ENCODE data around the gene NTM. TPM values are rescaled to one million over a fixed set of nuclear protein-coding genes. Genes with fewer than 3 reads are reported as not detected.

NTM gene
- total and polyA plus RNA-seq, 4 experiments from 2014 or later: not detected

DNA sequence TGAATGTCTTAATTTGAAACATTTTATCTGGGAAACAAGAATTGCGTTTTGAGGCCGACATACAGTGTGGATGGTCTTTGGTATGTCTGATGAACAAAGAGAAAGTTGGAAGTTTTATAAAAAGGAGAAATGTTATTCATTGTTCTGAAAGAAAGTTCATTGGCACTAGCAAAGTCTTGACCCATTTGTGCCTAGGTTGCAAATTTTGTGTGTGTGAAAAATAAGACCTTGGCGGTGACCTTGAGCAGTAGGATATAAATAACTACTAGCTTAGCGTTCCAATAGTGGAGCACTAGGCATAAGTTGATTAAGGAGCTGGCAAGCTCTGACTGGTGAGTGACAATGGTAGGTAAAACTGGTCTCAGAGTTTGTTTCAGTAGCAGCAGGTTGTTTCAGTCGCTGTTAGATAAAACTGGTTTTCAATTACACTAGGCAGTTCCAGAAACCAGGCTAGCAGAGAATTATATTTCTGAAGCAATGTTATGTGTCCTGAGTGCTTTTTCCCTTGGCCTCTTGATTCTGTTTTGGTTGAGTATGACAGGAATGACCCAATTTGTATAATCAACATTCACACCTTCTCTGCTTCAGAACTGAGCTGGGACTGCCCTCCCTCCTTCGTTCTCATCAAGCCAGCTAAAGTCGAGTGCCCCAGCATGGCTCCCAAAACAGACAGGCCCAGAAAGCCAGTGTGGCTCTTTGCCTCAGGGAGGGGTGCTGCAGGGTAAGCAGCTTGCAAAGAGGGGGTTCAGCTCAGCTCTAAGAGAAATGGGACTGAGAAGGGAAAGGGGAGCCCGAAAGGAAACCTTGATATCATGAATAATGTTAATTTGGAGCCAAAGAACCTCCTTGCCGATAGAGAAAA lies 85.7 kb downstream of the NTM start:
- POLR2A ChIA-PET (ENCODE audit: partially characterized antibody): no interaction called here
- H3K36me3 ChIP-seq (ENCODE audit: insufficient read depth, low read length): no peaks in the 10 kb centered on the region
- H3K4me3 ChIP-seq (ENCODE audit: low read length in 2 of 2): no peak overlapping the region
- Mint-ChIP-seq H3K4me3 (no peak overlapping the region), H3K27me3 (peaks cover 0 to 4% of the 10 kb centered on the region in 2 donors), H3K27ac (no peak overlapping the region), H3K36me3 (no peaks in the 10 kb centered on the region), H3K9me3 (peaks cover 0 to 5% (median 1%) of the 10 kb centered on the region in 8 donors), H3K4me1 (no peaks in the 10 kb centered on the region)
- DNase-seq: no peak
- intact Hi-C loops (cut with micrococcal nuclease): no loop called here
- no peaks in the 10 kb centered on the region for H3K9me3 ChIP-seq (ENCODE audit: control insufficient read depth in 1 of 2, low read length in 2 of 2)
- CTCF ChIA-PET (ENCODE audit: partially characterized antibody): no interaction called here
- no peak overlapping the region for H3K27ac ChIP-seq (ENCODE audit: low read depth, low read length)
- H3K27me3 ChIP-seq (ENCODE audit: insufficient read depth, low read length): no peaks in the 10 kb centered on the region
- H3K4me1 ChIP-seq (ENCODE audit: insufficient read depth, low read length): no peaks in the 10 kb centered on the region

DNA sequence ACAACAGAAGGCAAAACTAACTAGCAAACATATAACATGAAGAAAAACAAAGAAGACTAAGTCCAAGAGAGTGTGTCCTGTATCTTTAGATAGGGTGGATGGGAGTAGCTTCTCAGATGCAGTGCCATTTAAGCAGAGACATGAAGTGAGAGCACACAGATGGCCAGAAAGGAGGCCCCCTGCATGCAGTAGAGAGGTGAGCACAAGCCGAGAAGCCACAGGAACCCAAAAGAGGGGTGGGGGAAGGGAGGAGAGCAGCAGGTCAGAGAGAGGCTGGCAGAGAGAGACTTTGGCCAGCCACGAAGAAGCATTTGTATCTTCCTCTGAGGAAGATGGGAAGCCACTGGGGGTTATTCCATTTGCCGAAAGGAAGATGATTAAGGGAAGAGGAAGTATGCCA lies 86.7 kb downstream of the NTM start:
- ChIA-PET CTCF (ENCODE audit: partially characterized antibody) (no interaction called here), POLR2A (ENCODE audit: partially characterized antibody) (no interaction called here)
- H3K27ac Mint-ChIP-seq: no peak overlapping the region
- H3K4me1 Mint-ChIP-seq: no peaks in the 10 kb centered on the region
- no peak overlapping the region for H3K4me3 Mint-ChIP-seq
- H3K4me3 ChIP-seq (ENCODE audit: low read length in 2 of 2): no peak overlapping the region
- no peak overlapping the region for H3K27ac ChIP-seq (ENCODE audit: low read depth, low read length)
- no peaks in the 10 kb centered on the region for H3K36me3 Mint-ChIP-seq
- H3K27me3 Mint-ChIP-seq: no peaks in the 10 kb centered on the region
- H3K27me3 ChIP-seq (ENCODE audit: insufficient read depth, low read length): no peaks in the 10 kb centered on the region
- H3K9me3 ChIP-seq (ENCODE audit: control insufficient read depth in 1 of 2, low read length in 2 of 2): no peaks in the 10 kb centered on the region
- H3K36me3 ChIP-seq (ENCODE audit: insufficient read depth, low read length): no peaks in the 10 kb centered on the region
- H3K9me3 Mint-ChIP-seq: peaks cover 0 to 5% (median 0%) of the 10 kb centered on the region in 8 donors
- intact Hi-C loops (cut with micrococcal nuclease): no loop called here
- H3K4me1 ChIP-seq (ENCODE audit: insufficient read depth, low read length): no peaks in the 10 kb centered on the region
- no peak for DNase-seq

DNA sequence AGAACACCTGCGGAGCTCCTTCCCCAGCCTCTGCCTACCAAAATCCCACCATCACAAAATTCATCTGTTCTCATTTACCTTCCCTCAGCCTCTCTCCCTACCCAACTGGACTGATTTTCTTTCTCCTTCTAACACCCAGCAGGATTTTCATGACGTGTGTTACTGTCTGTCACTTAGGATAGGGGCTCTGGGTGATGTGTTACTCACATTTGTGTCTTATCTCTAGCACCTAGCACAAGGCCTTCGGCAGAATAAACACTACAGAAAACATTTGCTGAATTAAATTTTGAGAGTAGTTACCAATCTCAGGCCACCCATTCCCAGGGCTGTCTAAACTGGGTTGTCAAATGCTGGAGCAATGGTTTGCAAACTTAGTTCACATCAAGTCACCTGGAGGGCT lies 88.0 kb downstream of the NTM start:
- ChIA-PET POLR2A (ENCODE audit: partially characterized antibody) (no interaction called here), CTCF (ENCODE audit: partially characterized antibody) (no interaction called here)
- Mint-ChIP-seq H3K27ac (no peak overlapping the region), H3K4me3 (no peak overlapping the region), H3K36me3 (no peaks in the 10 kb centered on the region), H3K9me3 (peaks cover 0 to 5% (median 0%) of the 10 kb centered on the region in 8 donors), H3K27me3 (no peaks in the 10 kb centered on the region), H3K4me1 (no peaks in the 10 kb centered on the region)
- no peaks in the 10 kb centered on the region for H3K27me3 ChIP-seq (ENCODE audit: insufficient read depth, low read length)
- H3K27ac ChIP-seq (ENCODE audit: low read depth, low read length): no peak overlapping the region
- no peaks in the 10 kb centered on the region for H3K4me1 ChIP-seq (ENCODE audit: insufficient read depth, low read length)
- H3K36me3 ChIP-seq (ENCODE audit: insufficient read depth, low read length): no peaks in the 10 kb centered on the region
- DNase-seq: no peak
- H3K9me3 ChIP-seq (ENCODE audit: control insufficient read depth in 1 of 2, low read length in 2 of 2): no peaks in the 10 kb centered on the region
- intact Hi-C loops (cut with micrococcal nuclease): no loop called here
- no peak overlapping the region for H3K4me3 ChIP-seq (ENCODE audit: low read length in 2 of 2)

DNA sequence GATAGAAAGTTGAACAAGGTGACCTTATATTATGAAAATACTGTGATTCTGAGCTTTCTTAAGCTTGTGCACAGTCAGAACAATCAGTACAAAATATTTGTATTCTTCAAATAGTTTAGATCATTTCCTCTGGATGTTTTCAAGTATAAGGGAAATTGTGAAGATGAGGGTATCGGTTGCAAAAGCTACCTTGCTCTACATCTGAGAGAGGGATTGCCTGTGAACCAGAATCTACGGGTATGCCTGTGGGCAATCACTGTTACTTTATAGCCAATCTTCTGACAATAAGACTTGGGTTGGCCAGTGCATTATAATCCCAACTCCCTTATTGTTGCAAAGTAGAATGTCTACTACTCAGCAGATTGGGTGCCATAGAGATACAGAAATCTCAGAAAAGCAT lies 90.5 kb downstream of the NTM start:
- Mint-ChIP-seq H3K4me3 (no peak overlapping the region), H3K27me3 (peaks cover 1 to 2% of the 10 kb centered on the region in 2 donors), H3K36me3 (no peaks in the 10 kb centered on the region), H3K4me1 (no peaks in the 10 kb centered on the region), H3K9me3 (peaks cover 0 to 3% (median 0%) of the 10 kb centered on the region in 8 donors), H3K27ac (no peak overlapping the region)
- H3K27ac ChIP-seq (ENCODE audit: low read depth, low read length): no peak overlapping the region
- no peak overlapping the region for H3K4me3 ChIP-seq (ENCODE audit: low read length in 2 of 2)
- CTCF ChIA-PET (ENCODE audit: partially characterized antibody): interaction anchor here (1.2 kb wide), 1 partner anchor 8 kb away, joined by 4 read pairs; no protein-coding TSS in a partner anchor
- H3K27me3 ChIP-seq (ENCODE audit: insufficient read depth, low read length): no peaks in the 10 kb centered on the region
- no peaks in the 10 kb centered on the region for H3K4me1 ChIP-seq (ENCODE audit: insufficient read depth, low read length)
- intact Hi-C loops (cut with micrococcal nuclease): no loop called here
- no peaks in the 10 kb centered on the region for H3K36me3 ChIP-seq (ENCODE audit: insufficient read depth, low read length)
- POLR2A ChIA-PET (ENCODE audit: partially characterized antibody): no interaction called here
- no peak for DNase-seq
- no peaks in the 10 kb centered on the region for H3K9me3 ChIP-seq (ENCODE audit: control insufficient read depth in 1 of 2, low read length in 2 of 2)

DNA sequence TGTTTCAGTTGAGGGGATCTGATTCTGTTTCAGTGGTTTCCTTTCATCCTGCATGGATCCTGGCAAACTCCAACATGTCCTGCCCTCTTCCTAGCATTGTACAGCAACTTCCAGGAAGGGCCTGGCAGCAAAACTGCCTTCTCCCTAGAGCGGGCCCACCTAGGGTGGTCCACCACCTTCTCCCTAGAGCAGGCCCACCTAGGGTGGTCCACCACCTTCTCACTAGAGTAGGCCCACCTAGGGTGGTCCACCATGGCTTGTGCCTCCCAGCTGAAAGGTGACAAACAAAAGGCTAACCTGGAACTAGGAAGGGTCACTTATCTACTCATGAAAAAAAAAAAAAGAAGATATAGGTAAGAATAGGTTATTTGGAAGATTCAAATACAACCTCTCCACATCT lies 92.2 kb downstream of the NTM start:
- Mint-ChIP-seq H3K36me3 (no peaks in the 10 kb centered on the region), H3K27me3 (peaks cover 1 to 2% of the 10 kb centered on the region in 2 donors), H3K27ac (no peak overlapping the region), H3K9me3 (peaks cover 0 to 4% (median 0%) of the 10 kb centered on the region in 8 donors), H3K4me1 (no peaks in the 10 kb centered on the region), H3K4me3 (no peak overlapping the region)
- no peaks in the 10 kb centered on the region for H3K9me3 ChIP-seq (ENCODE audit: control insufficient read depth in 1 of 2, low read length in 2 of 2)
- ChIA-PET POLR2A (ENCODE audit: partially characterized antibody) (no interaction called here), CTCF (ENCODE audit: partially characterized antibody) (no interaction called here)
- no peaks in the 10 kb centered on the region for H3K4me1 ChIP-seq (ENCODE audit: insufficient read depth, low read length)
- H3K27ac ChIP-seq (ENCODE audit: low read depth, low read length): no peak overlapping the region
- no peak overlapping the region for H3K4me3 ChIP-seq (ENCODE audit: low read length in 2 of 2)
- DNase-seq: no peak
- H3K27me3 ChIP-seq (ENCODE audit: insufficient read depth, low read length): no peaks in the 10 kb centered on the region
- no peaks in the 10 kb centered on the region for H3K36me3 ChIP-seq (ENCODE audit: insufficient read depth, low read length)
- intact Hi-C loops (cut with micrococcal nuclease): no loop called here

DNA sequence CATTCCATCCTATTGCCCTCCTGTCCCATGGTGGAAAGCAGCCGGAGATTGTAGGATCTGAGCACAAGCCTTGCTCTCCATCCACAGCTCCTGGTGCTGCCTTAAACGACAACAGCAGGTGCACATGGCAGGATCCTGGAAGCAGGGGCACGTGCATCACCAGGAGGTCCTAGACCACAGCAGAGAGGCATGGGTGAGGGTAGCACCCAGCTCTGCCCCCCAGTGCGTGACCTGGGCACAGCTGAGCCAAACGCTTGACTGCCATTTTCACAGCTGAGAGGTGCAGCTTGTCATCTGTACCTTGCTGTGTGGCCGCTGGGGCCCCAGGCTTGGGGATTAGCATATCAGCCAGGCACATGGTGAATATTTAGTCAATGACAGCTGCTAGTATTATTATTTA lies 92.7 kb downstream of the NTM start:
- no peak overlapping the region for H3K27ac ChIP-seq (ENCODE audit: low read depth, low read length)
- Mint-ChIP-seq H3K36me3 (no peaks in the 10 kb centered on the region), H3K4me3 (no peak overlapping the region), H3K9me3 (peaks cover 0 to 4% (median 0%) of the 10 kb centered on the region in 8 donors), H3K27ac (no peak overlapping the region), H3K4me1 (no peaks in the 10 kb centered on the region), H3K27me3 (peaks cover 1 to 2% of the 10 kb centered on the region in 2 donors)
- no peaks in the 10 kb centered on the region for H3K9me3 ChIP-seq (ENCODE audit: control insufficient read depth in 1 of 2, low read length in 2 of 2)
- no peaks in the 10 kb centered on the region for H3K4me1 ChIP-seq (ENCODE audit: insufficient read depth, low read length)
- H3K27me3 ChIP-seq (ENCODE audit: insufficient read depth, low read length): no peaks in the 10 kb centered on the region
- POLR2A ChIA-PET (ENCODE audit: partially characterized antibody): no interaction called here
- CTCF ChIA-PET (ENCODE audit: partially characterized antibody): no interaction called here
- H3K4me3 ChIP-seq (ENCODE audit: low read length in 2 of 2): no peak overlapping the region
- DNase-seq: no peak
- intact Hi-C loops (cut with micrococcal nuclease): no loop called here
- H3K36me3 ChIP-seq (ENCODE audit: insufficient read depth, low read length): no peaks in the 10 kb centered on the region

DNA sequence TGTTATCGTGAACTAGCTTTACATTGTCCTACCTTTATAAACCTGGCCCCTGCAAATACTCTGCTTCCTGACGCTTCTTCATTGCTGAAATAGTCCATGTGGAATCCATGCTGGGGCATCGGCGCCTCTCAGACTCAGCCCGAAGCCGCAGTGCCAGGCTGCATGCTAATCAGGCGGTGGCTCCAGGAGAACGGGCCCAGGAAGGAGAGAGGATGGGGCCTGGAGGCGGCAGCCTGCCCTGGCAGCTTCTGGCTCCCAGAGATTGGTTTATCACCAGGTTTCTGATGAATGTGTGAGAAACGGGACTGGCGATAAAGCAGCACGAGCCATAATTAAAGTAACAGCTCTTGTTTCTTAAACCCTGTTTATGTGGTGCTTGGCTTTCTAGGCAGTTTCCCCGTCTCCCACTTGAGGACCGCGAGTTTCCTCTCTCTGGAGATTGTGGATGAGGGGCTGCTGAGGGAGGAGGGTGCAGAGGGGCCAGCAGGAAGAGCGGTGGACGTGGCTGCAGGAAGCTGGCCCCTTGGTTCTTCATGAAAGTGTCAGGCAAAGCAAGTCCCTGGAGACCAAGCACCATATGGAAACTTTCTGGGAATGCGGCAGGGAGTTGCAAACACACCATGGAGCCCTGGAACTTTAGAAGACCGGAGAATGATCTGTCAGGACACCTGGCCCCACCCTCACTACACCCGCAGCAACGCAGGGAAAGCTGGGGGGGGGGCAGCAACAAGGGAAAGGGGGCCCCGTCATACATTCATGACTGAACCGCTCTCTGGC lies 93.4 kb downstream of the NTM start:
- intact Hi-C loops (cut with micrococcal nuclease): no loop called here
- no peak overlapping the region for H3K4me3 ChIP-seq (ENCODE audit: low read length in 2 of 2)
- Mint-ChIP-seq H3K9me3 (peaks cover 0 to 4% (median 0%) of the 10 kb centered on the region in 8 donors), H3K27ac (no peak overlapping the region), H3K27me3 (peaks cover 1 to 2% of the 10 kb centered on the region in 2 donors), H3K4me3 (no peak overlapping the region), H3K36me3 (no peaks in the 10 kb centered on the region), H3K4me1 (no peaks in the 10 kb centered on the region)
- no peak for DNase-seq
- H3K9me3 ChIP-seq (ENCODE audit: control insufficient read depth in 1 of 2, low read length in 2 of 2): no peaks in the 10 kb centered on the region
- ChIA-PET CTCF (ENCODE audit: partially characterized antibody) (no interaction called here), POLR2A (ENCODE audit: partially characterized antibody) (no interaction called here)
- no peak overlapping the region for H3K27ac ChIP-seq (ENCODE audit: low read depth, low read length)
- H3K36me3 ChIP-seq (ENCODE audit: insufficient read depth, low read length): no peaks in the 10 kb centered on the region
- H3K4me1 ChIP-seq (ENCODE audit: insufficient read depth, low read length): no peaks in the 10 kb centered on the region
- no peaks in the 10 kb centered on the region for H3K27me3 ChIP-seq (ENCODE audit: insufficient read depth, low read length)

All from CD4-positive, alpha-beta memory T cell (primary cell).